ENCODE data around the gene TET2.
A peak's percentile ranks its signal among the peaks of the same experiment; 100 is the strongest.

TET2 gene

DNA sequence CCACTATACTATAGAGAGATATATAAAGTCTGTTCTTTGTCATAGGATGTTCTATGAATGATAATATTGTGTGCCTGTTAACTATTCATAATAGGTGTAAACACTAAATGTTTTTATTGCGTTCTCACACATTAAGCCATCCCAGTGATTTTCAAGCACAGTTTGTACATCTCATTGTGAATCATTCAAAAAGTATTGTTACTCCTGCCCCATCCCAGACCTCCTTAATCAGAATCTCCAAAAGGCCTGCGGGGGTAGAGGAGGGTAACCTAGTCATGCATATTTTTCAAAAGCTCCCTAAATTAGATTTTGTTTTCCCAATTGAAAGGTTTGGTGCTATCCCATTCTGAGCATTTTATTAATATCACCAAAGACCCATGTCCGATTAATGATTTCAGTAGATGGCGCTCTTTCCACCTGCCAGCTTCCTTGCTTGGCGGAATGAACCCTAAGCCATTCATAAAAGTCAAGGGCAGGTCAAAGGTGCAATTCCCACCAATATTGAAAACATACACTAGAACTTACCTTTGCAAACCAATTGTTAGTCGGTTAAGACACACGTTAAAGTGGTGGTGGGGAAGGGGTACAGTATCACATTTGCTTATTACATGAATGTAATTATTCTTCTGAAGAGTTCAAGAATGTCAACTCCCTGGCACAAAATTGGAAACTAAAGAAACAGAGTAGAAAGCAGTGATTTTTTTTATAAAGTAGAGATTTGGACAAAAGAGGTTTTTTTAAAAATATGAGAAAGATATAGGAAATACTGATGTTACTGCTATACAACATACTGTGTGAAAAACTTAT lies 5.8 kb upstream of the TET2 start:
- DNase-seq (ENCODE audit: low spot score) = peak; percentile 64

DNA sequence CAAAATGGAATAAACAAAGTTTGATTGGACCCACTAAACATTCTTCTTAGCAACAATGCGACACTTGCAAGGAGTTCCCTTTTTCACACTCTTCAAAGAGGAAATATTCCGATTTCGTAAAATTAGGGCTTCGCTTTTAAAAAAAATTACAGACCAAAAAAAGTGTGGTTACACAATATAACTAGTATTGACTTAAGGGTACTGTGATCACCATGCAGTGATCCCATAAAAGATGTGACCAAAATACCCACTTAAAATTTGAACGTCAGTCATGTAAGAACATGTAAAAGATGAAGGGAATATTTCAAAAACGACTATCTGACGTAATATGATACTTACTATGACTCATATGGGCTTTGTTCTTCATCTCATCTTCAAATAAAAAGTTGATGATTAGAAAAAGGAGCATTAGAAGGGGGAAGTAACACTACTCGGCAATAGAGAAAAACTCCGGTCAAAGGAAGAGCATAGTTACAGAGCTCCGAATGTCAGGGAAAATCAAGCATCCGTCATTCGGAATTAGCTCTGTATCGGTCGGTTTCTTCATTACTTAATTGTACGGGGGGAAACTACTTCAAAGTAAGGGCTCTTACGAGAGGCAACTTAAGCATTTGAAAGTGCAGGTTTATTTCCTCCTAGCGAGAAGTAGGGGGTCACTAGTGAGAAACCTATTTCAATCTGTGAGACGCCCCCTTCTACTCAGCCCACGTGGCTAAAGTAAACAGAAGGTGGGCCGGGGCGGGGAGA lies 1.3 kb upstream of the TET2 start:
- DNase-seq (ENCODE audit: low spot score) = no peak

DNA sequence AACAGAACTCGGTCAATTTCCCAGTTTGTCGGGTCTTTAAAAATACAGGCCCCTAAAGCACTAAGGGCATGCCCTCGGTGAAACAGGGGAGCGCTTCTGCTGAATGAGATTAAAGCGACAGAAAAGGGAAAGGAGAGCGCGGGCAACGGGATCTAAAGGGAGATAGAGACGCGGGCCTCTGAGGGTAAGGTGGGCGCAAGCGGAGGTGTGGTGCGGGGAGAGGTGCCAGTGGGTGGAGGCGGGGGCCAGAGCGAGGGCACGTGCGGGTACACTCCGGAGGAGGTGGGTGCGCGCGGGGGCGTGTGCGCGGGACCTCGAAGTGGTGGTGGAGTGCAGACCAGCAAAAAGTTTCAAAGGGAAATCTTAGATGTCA lies 787 bp upstream of the TET2 start:
- DNase-seq (ENCODE audit: low spot score) = no peak

DNA sequence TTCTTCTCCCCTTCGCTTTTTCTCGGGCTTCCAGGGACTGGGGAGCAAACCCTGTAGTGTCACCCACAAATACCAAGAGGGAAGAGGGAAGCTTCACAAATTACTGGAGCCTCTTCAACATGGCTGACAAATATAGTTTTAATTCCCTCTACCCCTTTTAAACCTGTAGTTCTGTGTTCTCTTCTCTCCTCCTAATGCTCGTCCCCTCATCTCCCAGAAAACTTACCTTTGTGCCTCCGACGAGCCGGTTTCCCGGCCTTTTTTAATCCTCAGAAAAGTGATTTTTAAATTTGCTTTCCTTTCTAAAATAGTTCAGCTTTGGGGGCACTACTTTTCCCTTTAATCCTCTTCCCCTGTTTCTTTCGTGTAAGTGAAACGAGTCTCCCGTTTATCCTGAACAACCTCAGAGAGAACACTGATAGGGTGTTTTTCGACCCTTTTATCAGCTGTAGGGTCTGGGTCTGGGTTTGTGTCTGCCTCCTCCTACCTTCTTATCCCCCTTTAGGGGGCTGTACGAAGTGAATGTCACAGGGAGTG lies 408 bp downstream of the TET2 start:
- no peak for DNase-seq (ENCODE audit: low spot score)

DNA sequence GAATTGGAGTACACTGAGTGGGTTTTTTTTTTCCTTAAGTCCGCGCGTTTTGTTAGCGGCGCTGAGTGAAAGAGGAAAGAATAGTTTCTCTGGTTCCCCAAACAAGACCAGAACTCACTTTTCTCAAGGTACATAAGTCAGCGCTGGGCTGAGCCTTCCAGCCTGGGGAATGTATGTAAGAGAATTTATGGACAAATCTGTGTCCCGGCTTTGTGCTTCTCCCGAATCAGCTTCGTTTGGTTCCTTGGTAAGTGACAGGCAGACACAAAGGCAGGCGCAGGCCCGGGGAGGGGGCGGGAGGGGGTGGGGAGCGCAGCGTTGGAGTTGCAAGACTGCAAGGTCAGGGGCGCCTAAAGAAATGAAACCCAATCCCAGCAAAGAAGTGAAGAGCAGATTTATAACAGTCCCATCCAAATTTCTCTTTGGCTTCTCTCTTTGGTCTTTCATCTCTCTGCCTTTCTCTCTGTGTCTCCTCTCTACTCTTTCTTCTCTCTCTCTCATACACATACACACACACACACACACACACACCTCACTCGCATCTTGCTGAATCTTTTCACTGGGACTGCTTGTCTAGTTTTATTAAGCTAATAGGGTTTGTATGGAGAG lies 981 bp downstream of the TET2 start:
- peak; percentile 25 for DNase-seq (ENCODE audit: low spot score)

DNA sequence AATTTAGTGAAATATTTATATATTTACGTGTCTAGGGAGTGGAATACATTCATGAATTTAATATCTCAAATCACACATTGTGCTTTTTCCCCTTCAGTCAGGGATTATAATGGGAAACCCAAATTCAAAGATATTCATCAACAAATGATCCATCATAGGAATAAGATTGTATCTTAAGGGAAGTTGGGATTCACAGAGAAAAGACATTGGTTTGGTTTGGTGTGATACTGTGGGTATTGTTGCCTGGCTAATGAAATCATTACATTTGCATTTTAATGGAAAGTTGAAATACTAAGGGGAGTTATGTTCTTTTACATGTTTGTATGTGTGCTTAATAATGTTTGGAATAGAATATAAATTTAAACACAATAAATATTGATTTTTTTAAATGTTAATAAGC lies 1.7 kb downstream of the TET2 start:
- DNase-seq (ENCODE audit: low spot score) = no peak

DNA sequence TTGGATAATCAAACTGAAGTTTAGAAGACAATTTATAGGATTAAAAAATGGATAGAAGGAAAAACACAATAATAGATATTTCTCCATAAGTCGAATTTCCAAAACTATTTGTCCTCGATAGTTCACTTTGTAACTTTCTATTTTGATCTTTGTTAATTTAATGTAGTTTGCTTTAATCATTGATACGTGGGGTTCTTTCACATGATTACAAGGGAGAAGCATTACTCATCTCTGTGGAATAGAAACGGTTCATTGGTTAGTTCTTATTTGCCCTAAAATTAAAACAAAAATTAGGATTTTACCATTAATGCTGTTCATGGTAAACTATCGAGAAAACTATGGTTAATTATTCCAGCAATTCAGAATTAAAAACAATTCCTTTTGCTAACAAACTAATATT lies 2.1 kb downstream of the TET2 start:
- DNase-seq (ENCODE audit: low spot score) = no peak

DNA sequence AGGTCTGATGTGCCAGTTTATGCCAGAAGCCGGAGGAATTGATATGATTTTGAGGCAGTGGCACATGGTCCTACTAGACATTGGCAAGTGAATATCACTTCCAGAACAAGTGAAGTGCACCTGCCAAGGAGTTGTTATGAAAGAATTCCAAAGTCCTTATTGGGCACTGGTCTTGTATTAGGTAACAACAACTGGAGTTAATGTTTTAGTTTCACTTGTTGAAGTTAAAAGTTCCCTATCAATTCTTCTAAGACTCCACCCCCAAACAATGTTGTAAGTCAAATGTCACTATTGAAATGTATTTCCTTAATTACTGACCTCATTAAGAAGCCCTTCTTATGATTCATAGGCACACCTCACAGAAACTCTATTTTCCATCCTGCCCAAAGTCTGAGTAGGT lies 3.1 kb downstream of the TET2 start:
- peak; percentile 18 for DNase-seq (ENCODE audit: low spot score)

DNA sequence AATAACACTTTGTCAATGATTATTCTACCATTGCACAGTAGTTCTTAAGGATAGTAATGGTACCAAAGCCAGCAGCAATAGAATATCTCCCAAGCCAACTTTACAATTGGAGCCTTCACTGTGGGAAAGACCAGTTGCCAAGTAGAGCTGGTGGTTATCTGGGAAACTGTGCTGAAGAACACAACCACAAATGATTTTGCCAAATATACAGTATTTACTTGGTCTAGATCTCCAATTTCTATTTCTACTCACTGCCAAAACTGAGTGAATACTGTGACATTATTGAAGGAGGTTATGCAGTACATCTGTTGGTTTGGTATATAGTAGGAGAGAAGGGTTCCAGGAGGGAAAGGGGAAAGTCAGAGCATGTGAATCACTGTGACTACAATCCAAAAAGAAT lies 3.8 kb downstream of the TET2 start:
- DNase-seq (ENCODE audit: low spot score) = no peak

DNA sequence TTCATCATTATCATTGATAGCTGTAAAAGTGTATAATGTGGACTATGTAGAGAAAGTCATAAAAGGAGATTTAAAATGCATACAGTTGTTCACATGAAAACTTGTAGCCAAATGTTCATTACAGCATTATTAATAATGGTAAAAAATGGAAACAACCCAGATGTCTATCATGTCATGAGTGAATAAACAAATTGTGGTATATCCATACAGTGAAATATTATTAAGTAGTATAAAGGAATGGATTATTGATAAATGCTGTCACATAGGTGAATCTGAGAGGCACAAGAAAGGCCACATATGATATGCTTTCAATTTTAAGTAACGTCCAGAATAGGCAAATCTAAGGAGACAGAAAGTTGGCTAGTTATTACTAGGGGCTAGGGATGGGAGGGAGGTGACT lies 7.1 kb downstream of the TET2 start:
- no peak for DNase-seq (ENCODE audit: low spot score)

DNA sequence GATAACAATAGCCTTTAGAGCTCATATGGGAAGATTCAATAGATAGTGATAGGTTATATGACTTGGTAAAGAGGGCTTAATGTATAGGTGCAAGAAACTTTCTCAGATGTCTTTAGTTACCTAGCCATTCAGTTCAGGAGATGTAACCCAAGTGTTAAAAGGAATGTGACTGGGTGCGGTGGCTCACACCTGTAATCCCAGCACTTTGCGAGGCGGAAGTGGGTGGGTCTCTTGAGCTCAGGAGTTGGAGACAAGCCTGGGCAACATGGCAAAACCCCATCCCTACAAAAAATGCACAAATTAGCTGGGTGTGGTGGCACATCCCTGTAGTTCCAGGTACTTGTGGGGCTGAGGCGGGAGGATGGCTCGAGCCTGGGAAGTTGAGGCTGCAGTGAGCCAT lies 7.9 kb downstream of the TET2 start:
- DNase-seq (ENCODE audit: low spot score) = no peak

DNA sequence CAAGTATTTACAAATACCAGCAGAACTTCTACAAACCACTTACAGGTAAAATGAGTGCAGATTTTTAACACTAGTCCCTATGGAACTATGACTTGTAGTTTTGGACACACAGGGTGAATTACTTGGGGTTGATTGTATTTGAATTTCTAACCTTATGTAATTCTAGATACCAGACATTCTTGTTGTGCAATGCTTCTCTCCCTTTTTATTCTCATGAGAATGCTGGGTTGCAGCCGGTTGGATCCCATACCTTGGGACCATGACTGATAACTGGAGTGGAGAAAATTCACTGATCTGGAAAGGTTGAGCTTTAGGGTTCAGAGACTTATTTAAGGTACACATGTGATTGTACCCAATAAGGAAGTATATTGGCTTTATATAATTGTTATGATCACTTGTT lies 8.8 kb downstream of the TET2 start:
- no peak for DNase-seq (ENCODE audit: low spot score)

DNA sequence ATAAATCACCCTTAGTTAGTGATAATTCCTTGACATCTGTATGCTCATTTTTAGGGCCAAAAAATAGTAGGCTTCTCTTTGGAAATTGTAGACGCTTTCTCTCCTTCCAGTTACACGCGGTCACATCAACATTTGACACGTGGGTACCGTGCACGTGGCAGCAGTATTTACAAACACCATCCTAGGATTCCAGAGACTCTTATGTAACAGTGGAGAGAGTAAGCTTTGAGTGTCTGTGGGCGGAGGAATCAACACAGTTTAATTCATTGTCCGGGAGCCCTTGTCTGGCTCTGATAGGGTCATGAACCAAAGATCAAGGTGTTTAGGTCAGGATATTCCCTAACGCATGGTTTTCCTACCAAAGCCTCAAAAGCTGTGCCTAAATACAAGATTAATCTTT lies 12.2 kb downstream of the TET2 start:
- no peak for DNase-seq (ENCODE audit: low spot score)

DNA sequence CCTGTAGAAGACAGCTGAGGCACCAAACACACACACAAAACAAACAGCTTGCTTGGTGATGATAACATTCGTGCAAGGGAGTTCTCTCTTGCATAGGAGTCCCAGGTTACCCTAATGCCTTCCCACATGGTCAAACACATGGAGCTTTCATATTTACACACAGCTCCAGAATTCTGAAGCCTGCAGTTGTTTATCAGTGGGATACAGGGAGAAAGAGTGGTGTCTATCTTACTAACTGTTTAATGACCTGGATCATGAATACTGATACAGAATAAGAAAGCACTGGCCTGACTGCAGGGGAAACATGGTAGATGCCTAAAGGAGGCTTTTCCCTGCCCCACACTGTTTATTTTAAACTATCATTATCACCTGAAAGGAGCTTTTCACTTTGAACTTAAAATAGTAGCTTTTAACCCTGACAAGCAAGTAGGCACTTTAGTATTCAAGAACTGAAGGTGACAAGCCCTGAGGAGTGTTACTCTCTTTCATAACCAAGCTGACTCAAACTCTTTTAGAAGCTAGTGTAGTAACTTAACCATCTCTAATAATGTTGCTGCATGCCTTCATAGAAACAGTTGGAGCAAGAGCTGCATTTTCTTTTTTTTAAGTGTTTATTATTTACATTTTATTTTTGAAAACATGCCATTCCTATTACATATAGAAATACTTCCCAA lies 15.6 kb downstream of the TET2 start:
- DNase-seq (ENCODE audit: low spot score) = no peak

DNA sequence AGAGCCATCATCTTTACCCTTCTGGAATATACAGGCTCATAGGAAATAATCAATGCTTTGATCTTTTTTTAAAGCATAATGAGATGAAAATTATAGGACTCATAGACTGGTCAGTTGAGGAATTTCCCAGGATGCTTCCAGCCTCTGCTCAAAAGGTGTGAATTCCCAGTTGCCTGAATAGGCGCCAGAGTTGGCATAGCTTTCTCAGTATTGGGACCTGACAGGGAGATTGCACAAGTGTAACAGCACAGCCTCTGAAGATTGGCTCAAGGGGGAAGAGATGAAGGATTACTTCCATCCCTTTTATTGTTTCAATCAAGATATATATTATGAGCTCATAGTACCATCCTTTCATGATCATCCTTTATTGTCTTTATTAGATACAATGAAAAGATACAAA lies 17.9 kb downstream of the TET2 start:
- no peak for DNase-seq (ENCODE audit: low spot score)

DNA sequence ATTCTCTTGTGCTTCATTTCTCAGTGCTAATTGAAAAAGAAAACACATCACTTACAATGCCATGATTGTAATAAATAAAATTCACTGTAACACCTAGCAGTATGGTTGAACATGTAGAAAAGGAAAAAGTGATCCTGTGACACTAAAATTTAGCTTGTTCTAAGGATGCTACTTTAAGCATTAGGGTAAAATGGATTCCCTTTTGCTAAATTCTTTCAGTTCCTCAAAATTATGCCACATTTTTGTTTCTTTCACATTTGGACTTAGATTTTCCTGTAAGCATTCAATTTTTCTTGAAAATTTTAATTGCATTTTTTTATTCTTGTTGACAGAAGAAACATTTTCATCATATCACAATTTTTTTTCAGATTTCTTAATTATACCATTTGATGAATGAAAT lies 19.4 kb downstream of the TET2 start:
- no peak for DNase-seq (ENCODE audit: low spot score)

DNA sequence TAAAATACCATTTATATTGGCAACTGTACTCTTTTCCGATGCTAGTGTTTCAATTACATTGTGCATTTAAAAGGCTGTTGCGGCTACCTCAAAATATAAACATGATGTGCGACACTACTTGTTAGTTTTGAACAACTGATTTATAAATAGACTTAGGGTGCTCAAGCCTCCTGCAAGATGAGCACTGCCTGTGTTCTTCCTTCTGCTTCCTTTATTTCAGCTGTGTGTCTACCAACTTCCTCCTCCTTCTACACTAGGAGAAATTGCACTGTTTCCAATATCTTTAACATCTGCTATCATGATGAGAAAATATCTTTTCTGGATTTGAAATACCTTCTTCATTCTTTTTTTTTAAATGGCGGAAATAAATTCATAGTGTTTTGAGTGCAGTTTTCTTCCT lies 24.0 kb downstream of the TET2 start:
- DNase-seq (ENCODE audit: low spot score) = no peak

DNA sequence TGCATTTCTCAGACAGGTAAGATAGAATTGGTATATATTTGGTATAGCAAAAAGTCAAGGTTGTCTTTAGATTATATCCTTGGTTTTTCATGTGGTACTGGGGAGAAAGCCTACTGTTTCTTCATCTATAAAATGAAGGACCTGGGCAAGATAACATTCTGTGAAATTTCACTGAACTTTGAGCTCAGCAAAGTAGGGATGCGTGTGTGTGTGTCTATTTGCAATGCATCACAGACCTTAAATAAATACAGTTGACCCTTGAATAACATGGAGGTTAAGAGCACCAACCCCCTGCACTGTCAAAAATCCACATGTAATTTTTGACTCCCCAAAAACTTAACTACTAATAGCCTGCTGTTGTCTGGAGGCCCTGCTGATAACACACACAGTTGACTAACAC lies 25.2 kb downstream of the TET2 start:
- no peak for DNase-seq (ENCODE audit: low spot score)

DNA sequence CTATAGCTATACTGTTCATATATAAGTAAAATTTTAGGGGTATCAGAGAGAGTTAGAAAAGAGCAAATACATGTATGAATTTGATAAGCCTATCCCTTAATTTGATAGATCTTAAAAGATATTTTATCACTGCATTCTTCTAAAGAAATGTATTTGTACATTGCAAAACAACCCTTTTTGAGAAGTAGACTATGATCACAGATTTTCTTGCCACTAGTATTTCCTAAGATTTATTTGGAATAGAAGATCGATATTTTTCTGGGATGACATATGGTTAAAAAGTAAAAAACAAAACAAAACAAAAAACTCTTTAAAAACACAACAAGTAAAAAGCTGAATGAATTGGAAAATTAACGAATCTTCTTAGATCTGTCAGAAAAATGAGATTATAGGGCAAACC lies 27.4 kb downstream of the TET2 start:
- DNase-seq (ENCODE audit: low spot score) = no peak

DNA sequence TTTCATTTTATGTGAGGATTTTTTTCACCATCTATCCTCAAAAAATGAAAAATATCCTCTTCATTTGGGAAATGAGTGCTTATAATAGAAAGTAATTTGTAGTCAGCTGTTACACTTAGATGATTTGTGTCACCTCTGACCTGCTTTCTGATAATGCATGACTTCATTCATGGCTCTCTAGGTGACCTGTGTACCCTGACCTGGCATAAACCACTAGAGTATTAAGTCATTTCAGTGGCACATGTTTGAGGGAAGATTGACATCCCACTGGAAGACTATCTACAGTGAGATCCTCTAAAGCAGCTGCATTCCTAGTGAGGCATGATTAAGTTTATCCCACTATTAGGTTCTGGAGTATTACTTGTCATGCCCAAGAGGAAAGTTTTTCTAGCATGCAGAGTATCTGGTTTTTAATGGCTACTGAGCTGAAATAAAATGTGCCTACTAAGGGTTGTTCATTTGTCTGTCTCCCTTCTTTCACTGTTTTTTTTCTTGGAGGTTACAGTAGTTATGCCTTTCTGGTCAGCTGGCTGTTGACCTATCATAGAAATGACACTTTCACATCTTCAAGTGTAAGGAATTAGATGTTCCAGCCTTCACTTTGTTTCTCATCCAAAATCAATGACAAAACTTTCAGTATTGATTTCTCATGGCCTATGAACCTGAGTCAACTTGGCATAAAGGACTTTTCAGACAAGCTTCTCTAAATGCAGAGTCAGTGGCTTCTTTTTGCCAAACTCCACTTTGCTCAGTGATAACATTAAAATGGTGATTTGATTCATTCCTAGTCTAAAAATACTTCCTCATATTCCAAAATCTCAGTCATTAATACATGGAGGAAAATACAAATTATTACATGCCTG lies 33.1 kb downstream of the TET2 start:
- no peak for DNase-seq (ENCODE audit: low spot score)

DNA sequence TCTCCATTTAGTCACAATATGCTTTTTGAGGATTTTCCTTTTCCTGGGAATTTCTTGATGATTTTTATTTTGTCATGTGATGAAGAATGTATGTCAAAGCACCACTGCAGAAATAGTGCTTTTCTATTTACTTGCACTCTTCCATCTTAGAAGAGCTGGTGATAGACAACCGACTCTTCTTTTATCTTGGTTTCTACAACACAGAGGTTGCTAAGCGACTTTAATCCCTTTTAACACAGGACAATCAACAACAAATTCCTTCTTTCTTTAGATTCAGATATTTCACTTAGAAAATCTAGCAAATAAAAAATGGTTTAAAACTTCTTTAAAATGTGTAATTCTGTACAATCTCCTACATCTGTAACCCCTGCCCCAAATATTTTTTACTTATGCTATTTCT lies 34.6 kb downstream of the TET2 start:
- DNase-seq (ENCODE audit: low spot score) = no peak

DNA sequence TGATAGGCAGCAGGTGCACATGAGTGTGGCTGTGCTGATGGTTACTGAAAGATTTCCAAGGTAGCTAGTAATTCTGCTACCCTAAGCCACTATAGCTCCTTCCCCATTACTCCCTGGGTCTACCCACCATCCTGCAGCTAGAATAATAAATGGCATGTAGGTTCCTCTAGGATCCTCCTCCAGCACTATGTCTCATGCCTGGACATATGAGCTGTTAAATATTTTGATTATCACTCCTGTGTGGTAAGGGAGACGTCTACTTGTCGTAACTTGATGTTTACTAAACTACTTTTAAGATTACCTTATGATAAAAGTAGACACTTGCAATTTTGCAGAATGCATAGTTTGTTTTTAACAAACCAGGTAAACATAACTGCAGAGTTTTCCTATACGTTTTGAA lies 35.5 kb downstream of the TET2 start:
- DNase-seq (ENCODE audit: low spot score) = no peak
